GM23338 (cell line): ENCODE measurements around the gene TGM2. TPM values are rescaled to one million over a fixed set of nuclear protein-coding genes. Genes with fewer than 3 reads are reported as not detected.

ENCODE experiments used
- ATAC-seq: fragments of 200-7000 bp; cut with Tn5 transposase; 3 replicates; pipeline ENCODE4 v1.9.1; 2020
- DNase-seq: peaks from one replicate; pipeline ENCODE4 v3.0.0-alpha.2; 2015; ENCODE audit warnings: low spot score
- H2AFZ ChIP-seq: fragments of 200-600 bp; sonication (generic); 2 replicates; pipeline ENCODE4 v1.8.0; 2016; ENCODE audit warnings: antibody characterized with exemption, mild to moderate bottlenecking, moderate library complexity
- H3F3A ChIP-seq: fragments of 200-600 bp; sonication (generic); replicated peaks from 2 replicates; pipeline ENCODE4 v1.8.0; 2017; ENCODE audit warnings: antibody characterized with exemption, mixed run types, low read depth
- H3K27ac ChIP-seq: fragments of 200-600 bp; sonication (generic); 2 replicates; pipeline ENCODE4 v1.6.1; 2016; ENCODE audit warnings: low read depth
- H3K27me3 ChIP-seq: fragments of 200-600 bp; sonication (generic); 2 replicates; pipeline ENCODE4 v1.8.0; 2016; ENCODE audit warnings: mild to moderate bottlenecking, mixed run types, moderate library complexity; ENCODE audit not compliant: insufficient read depth
- H3K36me3 ChIP-seq: fragments of 200-600 bp; sonication (generic); 2 replicates; pipeline ENCODE4 v1.8.0; 2016; ENCODE audit warnings: mild to moderate bottlenecking; ENCODE audit not compliant: insufficient read depth
- H3K4me1 ChIP-seq: fragments of 200-600 bp; sonication (generic); 2 replicates; pipeline ENCODE4 v1.8.0; 2016; ENCODE audit warnings: mild to moderate bottlenecking, moderate library complexity; ENCODE audit not compliant: insufficient read depth
- H3K4me2 ChIP-seq: fragments of 200-600 bp; sonication (generic); 2 replicates; pipeline ENCODE4 v1.7.1; 2017; ENCODE audit warnings: mixed run types
- H3K4me3 ChIP-seq: fragments of 200-600 bp; sonication (generic); 2 replicates; pipeline ENCODE4 v1.6.1; 2016; ENCODE audit warnings: mixed run types
- H3K79me2 ChIP-seq: fragments of 200-600 bp; sonication (generic); replicated peaks from 2 replicates; pipeline ENCODE4 v1.8.0; 2017; ENCODE audit warnings: mild to moderate bottlenecking; ENCODE audit not compliant: insufficient read depth
- H3K9me2 ChIP-seq: fragments of 200-600 bp; sonication (generic); 2 replicates; pipeline ENCODE4 v1.8.0; 2017; ENCODE audit not compliant: insufficient read depth
- H4K20me1 ChIP-seq: fragments of 200-600 bp; sonication (generic); replicated peaks from 2 replicates; pipeline ENCODE4 v1.8.0; 2017; ENCODE audit warnings: mild to moderate bottlenecking; ENCODE audit not compliant: insufficient read depth
- H3K27ac Mint-ChIP-seq: 2 replicates; pipeline ENCODE4 v1.8.0; 2020; ENCODE audit warnings: inconsistent platforms, mild to moderate bottlenecking, moderate library complexity, mixed read lengths
- H3K27me3 Mint-ChIP-seq: 3 replicates; pipeline ENCODE4 v1.8.0; 2022; ENCODE audit warnings: low read depth, mild to moderate bottlenecking, moderate library complexity, mixed read lengths, inconsistent platforms; ENCODE audit not compliant: insufficient read depth, poor library complexity
- H3K36me3 Mint-ChIP-seq: 3 replicates; pipeline ENCODE4 v1.8.0; 2021; ENCODE audit warnings: low read depth, mild to moderate bottlenecking, inconsistent platforms, moderate library complexity, mixed read lengths
- H3K4me1 Mint-ChIP-seq: 3 replicates; pipeline ENCODE4 v1.8.0; 2020; ENCODE audit warnings: mild to moderate bottlenecking, inconsistent platforms, mixed read lengths
- H3K4me3 Mint-ChIP-seq: 3 replicates; pipeline ENCODE4 v1.8.0; 2021; ENCODE audit warnings: moderate library complexity, mild to moderate bottlenecking, inconsistent platforms, mixed read lengths
- H3K9me3 Mint-ChIP-seq: 3 replicates; pipeline ENCODE4 v1.8.0; 2020; ENCODE audit warnings: moderate library complexity, mild to moderate bottlenecking, inconsistent platforms, mixed read lengths
- CREB1 ChIP-seq: fragments of 250-450 bp; sonication (Bioruptor Pico); IDR thresholded peaks from 2 replicates; pipeline ENCODE4 v1.5.0; 2020; ENCODE audit warnings: low read depth, mild to moderate bottlenecking, moderate library complexity
- CTCF ChIP-seq, 2 experiments: fragments of 200-600 bp in 1 of 2; sonication (generic) in 1 of 2; conservative IDR thresholded peaks; 2 replicates each; pipeline versions ENCODE4 v1.5.1 to v1.6.1; 2016 to 2017; ENCODE audit warnings: antibody characterized with exemption in 2 of 2, low read depth in 2 of 2, mild to moderate bottlenecking in 2 of 2, moderate library complexity in 1 of 2
- EZH2 ChIP-seq: fragments of 200-600 bp; sonication (generic); IDR thresholded peaks from one replicate; pipeline ENCODE4 v1.8.0; 2017; ENCODE audit warnings: antibody characterized with exemption, mild to moderate bottlenecking, low read depth; ENCODE audit not compliant: unreplicated experiment
- EZH2phosphoT487 ChIP-seq: fragments of 200-600 bp; sonication (generic); IDR thresholded peaks from one replicate; pipeline ENCODE4 v1.8.1; 2018; ENCODE audit warnings: antibody characterized with exemption; ENCODE audit not compliant: unreplicated experiment
- JUNB ChIP-seq: IDR thresholded peaks from one replicate; pipeline ENCODE4 v1.6.1; 2016; ENCODE audit warnings: antibody characterized with exemption; ENCODE audit not compliant: unreplicated experiment
- NANOG ChIP-seq: IDR thresholded peaks from 2 replicates; pipeline ENCODE4 v1.6.1; 2016; ENCODE audit warnings: antibody characterized with exemption, borderline replicate concordance
- POLR2AphosphoS5 ChIP-seq: IDR thresholded peaks from 2 replicates; pipeline ENCODE4 v1.6.1; 2016; ENCODE audit warnings: antibody characterized with exemption, low read depth
- REST ChIP-seq: IDR thresholded peaks from one replicate; pipeline ENCODE4 v1.6.1; 2018; ENCODE audit warnings: antibody characterized with exemption; ENCODE audit not compliant: unreplicated experiment
- STAT1 ChIP-seq: IDR thresholded peaks from one replicate; pipeline ENCODE4 v1.6.1; 2016; ENCODE audit warnings: antibody characterized with exemption; ENCODE audit not compliant: unreplicated experiment
- ZNF114 ChIP-seq: fragments of 250-450 bp; sonication (Bioruptor Pico); IDR thresholded peaks from 2 replicates; pipeline ENCODE4 v1.5.0; 2020; ENCODE audit warnings: mild to moderate bottlenecking, moderate library complexity
- ZNF331 ChIP-seq: fragments of 250-450 bp; sonication (Bioruptor Pico); IDR thresholded peaks from 2 replicates; pipeline ENCODE4 v1.5.0; 2020; ENCODE audit warnings: low read depth, mild to moderate bottlenecking, moderate library complexity
- ZNF462 ChIP-seq: fragments of 250-450 bp; sonication (Bioruptor Pico); IDR thresholded peaks from 2 replicates; pipeline ENCODE4 v1.5.0; 2020; ENCODE audit warnings: mild to moderate bottlenecking, moderate library complexity
- polyA plus RNA-seq: library from polyadenylated mRNA; unstranded; fragments of >200 nt; fragmentation: Nextera tagmentation; extraction: Ambion mirVana; gene quantifications from 2 replicates; pipeline ENCODE4 v1.2.1, GENCODE V29; 2016
- total RNA-seq: library from RNA; depleted of rRNA; stranded (reverse); fragments of >200 nt; shearing (Covaris generic); gene quantifications from 2 replicates; pipeline ENCODE4 v1.2.3, GENCODE V29; 2014
- TF ChIP-seq, protein P1 (sequence below): IDR thresholded peaks from 2 replicates; pipeline ENCODE4 v1.6.1; 2016; ENCODE audit warnings: antibody characterized with exemption

TGM2 gene
- total and polyA plus RNA-seq, 2 experiments from 2014 or later, result 0.45 to 1.0 TPM

DNA sequence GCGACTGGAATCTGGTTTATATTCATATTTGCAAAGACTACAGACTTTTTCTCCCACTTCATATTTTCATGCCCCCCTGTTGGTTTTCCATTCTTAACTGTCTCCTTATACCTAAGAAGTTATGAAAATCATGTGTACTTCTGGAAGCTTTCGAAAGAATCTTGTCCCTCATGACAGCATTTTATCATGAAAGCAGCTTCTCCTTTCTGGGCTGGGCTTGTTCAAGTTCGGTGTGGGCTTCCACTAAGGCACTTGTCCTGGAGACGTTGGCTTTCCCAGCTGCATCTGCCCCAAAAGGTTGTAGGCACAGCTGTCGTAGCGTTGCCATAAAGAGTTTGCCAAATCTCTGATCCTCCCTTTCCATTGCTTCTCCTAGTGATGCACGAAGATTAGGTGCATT, 75.0 kb downstream of the TGM2 start:
- no peaks in the 10 kb centered on the region for H3K27me3 Mint-ChIP-seq
- H3K27ac Mint-ChIP-seq, result no peak overlapping the region

More for the DNA sequence above, 75.0 kb downstream of the TGM2 start:
- Histone ChIP-seq H3K36me3 (peaks cover 3% of the 10 kb centered on the region; the same call in 1 of the 2 replicates), H2AFZ (no peak overlapping the region), H3K27me3 (no peaks in the 10 kb centered on the region), H3K27ac (no peak overlapping the region), H3K4me2 (no peak overlapping the region), H3K9me2 (no peaks in the 10 kb centered on the region), H3K4me3 (no peak overlapping the region), H3K79me2 (no peaks in the 10 kb centered on the region; the same call in 1 of the 2 replicates), H3K4me1 (no peaks in the 10 kb centered on the region), H3F3A (no peaks in the 10 kb centered on the region), H4K20me1 (peaks cover 10% of the 10 kb centered on the region)
- ATAC-seq (no peak), DNase-seq (no peak)
- no peak overlapping the region for H3K4me3 Mint-ChIP-seq
- TF ChIP-seq JUNB (no peak), CREB1 (CRISPR knock-in tag) (no peak), ZNF331 (CRISPR knock-in tag) (no peak), ZNF114 (no peak), NANOG (no peak), ZNF462 (CRISPR knock-in tag) (no peak), REST (no peak), EZH2phosphoT487 (no peak), STAT1 (no peak), POLR2AphosphoS5 (no peak), EZH2 (no peak), CTCF (conservative IDR thresholded peaks at IDR 0.05; ENCODE audit: low read depth in 2 of 2) (no peak)
- TF ChIP-seq, protein P1, sequence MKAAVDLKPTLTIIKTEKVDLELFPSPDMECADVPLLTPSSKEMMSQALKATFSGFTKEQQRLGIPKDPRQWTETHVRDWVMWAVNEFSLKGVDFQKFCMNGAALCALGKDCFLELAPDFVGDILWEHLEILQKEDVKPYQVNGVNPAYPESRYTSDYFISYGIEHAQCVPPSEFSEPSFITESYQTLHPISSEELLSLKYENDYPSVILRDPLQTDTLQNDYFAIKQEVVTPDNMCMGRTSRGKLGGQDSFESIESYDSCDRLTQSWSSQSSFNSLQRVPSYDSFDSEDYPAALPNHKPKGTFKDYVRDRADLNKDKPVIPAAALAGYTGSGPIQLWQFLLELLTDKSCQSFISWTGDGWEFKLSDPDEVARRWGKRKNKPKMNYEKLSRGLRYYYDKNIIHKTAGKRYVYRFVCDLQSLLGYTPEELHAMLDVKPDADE, result no peak
- peaks cover 24% of the 10 kb centered on the region for H3K36me3 Mint-ChIP-seq
- no peaks in the 10 kb centered on the region for H3K9me3 Mint-ChIP-seq
- H3K4me1 Mint-ChIP-seq, result peaks cover 2% of the 10 kb centered on the region; the same call in 2 of the 3 replicates
